AG09319 (cell line): ENCODE data around the gene IFNL1.

Experiments used
- DNase-seq: peaks from one replicate; pipeline ENCODE4 v3.0.0-alpha.2; 2010; ENCODE audit warnings: low read depth; ENCODE audit errors: extremely low read depth
- CTCF ChIP-seq: IDR thresholded peaks from 2 replicates; pipeline ENCODE4 v1.5.1; 2011; ENCODE audit warnings: low read depth, mild to moderate bottlenecking, inconsistent platforms, low read length, moderate library complexity

Gene IFNL1

GRCh38 chr19:39315933-39316332 is 19.7 kb downstream of the IFNL1 start:
- DNase-seq, result no peak
- TF ChIP-seq CTCF, result no peak

- DNase-seq, result no peak
- TF ChIP-seq CTCF, result no peak
Measured at GRCh38 chr19:39316627-39317321, 20.6 kb downstream of the IFNL1 start.

- no peak for DNase-seq
- no peak for TF ChIP-seq CTCF
Measured at GRCh38 chr19:39317476-39317875, 21.3 kb downstream of the IFNL1 start.

GRCh38 chr19:39318071-39318470 is 21.9 kb downstream of the IFNL1 start:
- DNase-seq, result no peak
- no peak for TF ChIP-seq CTCF

- no peak for DNase-seq
- TF ChIP-seq CTCF, result no peak
Measured at GRCh38 chr19:39318690-39319089, 22.5 kb downstream of the IFNL1 start.

- no peak for DNase-seq
Measured at GRCh38 chr19:39319098-39319891, 23.1 kb downstream of the IFNL1 start.

More at GRCh38 chr19:39319098-39319891, 23.1 kb downstream of the IFNL1 start:
- TF ChIP-seq CTCF, result no peak
